ENCODE measurements around the gene TMUB2.

Gene TMUB2

GRCh38 chr17:44203731-44204440 is 17.1 kb downstream of the TMUB2 start:
- peak; percentile 63 for DNase-seq (ENCODE audit: low spot score)

- no peak for DNase-seq (ENCODE audit: low spot score)
Measured at GRCh38 chr17:44204441-44204882, 17.7 kb downstream of the TMUB2 start.

- DNase-seq (ENCODE audit: low spot score), result no peak
Measured at GRCh38 chr17:44205962-44206824, 19.4 kb downstream of the TMUB2 start.

GRCh38 chr17:44206825-44207155 is 20.0 kb downstream of the TMUB2 start:
- DNase-seq (ENCODE audit: low spot score), result no peak

GRCh38 chr17:44207319-44207718 is 20.5 kb downstream of the TMUB2 start:
- no peak for DNase-seq (ENCODE audit: low spot score)

- DNase-seq (ENCODE audit: low spot score), result no peak
Measured at GRCh38 chr17:44207743-44208142, 21.0 kb downstream of the TMUB2 start.

DNA sequence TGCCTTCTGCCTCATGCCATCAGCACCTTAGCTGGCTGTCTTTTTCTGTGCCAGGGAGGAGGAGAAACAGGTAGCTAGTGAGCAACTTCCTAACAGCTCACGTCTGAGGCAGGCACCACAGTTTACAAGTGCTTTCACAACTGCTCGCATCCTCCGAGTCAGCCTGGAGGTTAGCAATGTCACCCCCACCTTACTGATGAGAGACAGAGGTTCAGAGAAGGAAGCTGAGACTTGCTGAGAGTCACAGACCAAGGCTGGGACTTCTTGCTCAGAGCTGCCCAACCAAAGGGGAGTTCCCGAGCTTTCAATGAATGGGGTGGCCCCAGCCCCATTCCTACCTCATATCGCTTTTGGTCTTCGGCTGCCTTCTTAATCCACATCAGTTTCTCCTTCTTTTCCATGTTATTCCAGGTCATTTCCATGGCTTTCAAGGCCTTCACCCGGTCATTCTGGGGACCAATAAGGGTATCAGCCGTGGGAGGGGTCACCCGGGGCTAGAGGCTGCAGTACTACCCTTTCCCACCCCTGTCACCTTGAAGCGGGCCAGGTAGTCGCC is 23.1 kb downstream of the TMUB2 start:
- peak; percentile 42 for DNase-seq (ENCODE audit: low spot score)

GRCh38 chr17:44210342-44211192 is 23.8 kb downstream of the TMUB2 start:
- DNase-seq (ENCODE audit: low spot score), result peak; percentile 92

DNA sequence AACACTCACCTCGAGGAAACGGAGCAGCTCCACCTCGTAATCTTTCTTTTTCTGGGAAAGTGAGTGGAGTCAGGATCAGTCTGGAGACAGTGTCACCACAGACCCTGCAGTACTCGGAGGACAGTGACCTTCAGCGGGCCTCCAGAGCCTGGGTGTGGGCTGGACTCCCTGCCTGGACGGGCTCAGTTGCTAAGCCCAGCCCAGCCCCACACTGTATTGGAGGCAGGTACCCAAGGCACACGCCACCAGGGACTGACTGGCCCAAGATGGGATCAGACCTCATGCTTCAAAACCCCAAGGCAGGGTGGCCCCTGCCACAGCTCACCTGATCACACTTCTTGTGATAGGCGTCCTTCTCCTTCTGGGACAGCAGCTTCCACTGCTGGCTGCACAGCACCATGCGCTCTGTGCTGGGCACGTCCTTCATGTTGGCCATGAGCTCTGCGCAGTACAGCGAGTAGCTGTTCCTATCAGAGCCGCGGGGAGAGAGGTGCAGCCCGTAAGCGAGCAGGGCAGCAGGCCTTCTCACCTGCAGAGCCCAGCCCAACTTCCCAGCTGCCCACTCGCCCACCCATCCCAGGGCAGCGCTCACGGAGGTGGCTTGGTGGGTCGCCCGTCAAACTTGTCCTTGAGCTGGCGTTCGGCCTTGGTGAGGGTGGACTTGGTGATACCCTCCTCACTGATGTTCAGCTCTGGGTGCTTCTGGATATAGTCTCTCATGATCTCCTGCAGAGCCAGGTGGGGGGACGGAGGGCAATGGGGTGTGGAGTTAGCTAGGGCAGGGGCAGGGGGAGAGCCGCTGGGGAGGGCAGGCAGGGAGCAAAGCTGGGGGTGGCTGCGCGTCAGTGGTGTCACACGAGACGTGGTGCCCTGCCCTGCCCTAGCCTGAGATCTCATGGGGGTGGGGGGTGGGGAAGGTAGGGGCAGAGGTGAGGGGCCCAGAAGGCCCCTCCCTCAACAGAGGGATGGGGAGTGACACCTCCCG is 24.8 kb downstream of the TMUB2 start:
- no peak for DNase-seq (ENCODE audit: low spot score)

GRCh38 chr17:44212507-44213402 is 26.0 kb downstream of the TMUB2 start:
- no peak for DNase-seq (ENCODE audit: low spot score)

DNA sequence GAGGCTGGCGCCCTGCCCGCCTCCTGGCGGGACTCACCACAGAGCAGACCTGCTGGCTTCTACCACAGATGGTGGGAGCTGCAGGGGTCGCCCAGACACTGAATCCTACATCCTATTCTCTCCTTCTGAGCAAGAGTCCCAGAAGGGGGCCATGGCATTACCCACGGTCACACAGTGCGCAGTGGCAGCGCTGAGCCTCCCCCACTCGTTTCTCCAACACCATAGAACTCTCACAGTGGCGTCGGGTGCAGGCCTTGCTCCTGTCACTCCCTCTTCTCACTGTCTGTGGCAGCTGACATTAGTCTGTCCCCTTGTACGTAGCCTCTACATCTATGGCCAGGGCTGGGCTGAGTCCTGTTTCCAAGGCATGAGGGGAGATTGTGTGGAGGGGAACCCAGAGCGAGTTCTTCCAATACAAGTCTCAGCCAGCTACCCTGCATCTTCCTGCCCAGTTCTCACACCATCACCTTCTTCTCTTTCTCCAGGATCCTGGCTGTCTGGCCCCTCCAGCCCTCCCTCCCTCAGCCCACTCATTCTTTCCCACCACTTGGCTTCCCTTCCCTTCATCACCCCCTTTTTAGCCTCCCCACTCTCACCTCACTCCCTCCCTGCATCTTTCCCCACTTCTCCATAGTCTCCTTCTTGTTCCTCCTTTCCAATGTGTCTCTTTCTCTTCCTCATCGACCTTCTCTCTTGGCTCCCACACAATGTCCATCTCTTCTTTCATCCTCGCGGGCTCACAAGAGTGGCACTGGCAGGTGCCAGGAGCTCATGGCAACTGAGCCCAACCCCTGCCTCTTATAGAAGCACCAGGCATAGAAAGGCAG is 26.8 kb downstream of the TMUB2 start:
- DNase-seq (ENCODE audit: low spot score), result no peak

- no peak for DNase-seq (ENCODE audit: low spot score)
Measured at GRCh38 chr17:44214230-44214494, 27.4 kb downstream of the TMUB2 start.

GRCh38 chr17:44214896-44215295 is 28.1 kb downstream of the TMUB2 start:
- DNase-seq (ENCODE audit: low spot score), result no peak

DNA sequence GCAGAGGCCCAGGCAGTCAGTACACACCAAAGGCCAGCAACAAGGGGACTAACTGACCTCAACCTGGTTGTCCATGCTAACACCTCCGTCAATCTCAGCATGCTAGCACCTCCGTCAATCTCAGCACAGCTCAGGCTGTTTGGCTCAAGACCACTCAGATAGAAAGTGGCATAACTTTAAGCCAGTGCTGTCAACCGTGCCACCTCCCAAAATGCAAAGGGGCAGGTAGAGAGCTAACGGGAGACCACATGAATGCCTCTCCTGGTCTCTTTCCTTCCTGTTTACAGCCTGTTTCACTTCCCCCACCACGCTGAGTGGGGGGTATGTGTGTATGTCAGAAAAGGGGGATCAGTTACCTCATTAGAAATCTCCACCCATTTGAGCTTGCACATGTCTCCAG is 29.4 kb downstream of the TMUB2 start:
- peak; percentile 38 for DNase-seq (ENCODE audit: low spot score)

GRCh38 chr17:44216694-44217093 is 29.9 kb downstream of the TMUB2 start:
- no peak for DNase-seq (ENCODE audit: low spot score)

DNA sequence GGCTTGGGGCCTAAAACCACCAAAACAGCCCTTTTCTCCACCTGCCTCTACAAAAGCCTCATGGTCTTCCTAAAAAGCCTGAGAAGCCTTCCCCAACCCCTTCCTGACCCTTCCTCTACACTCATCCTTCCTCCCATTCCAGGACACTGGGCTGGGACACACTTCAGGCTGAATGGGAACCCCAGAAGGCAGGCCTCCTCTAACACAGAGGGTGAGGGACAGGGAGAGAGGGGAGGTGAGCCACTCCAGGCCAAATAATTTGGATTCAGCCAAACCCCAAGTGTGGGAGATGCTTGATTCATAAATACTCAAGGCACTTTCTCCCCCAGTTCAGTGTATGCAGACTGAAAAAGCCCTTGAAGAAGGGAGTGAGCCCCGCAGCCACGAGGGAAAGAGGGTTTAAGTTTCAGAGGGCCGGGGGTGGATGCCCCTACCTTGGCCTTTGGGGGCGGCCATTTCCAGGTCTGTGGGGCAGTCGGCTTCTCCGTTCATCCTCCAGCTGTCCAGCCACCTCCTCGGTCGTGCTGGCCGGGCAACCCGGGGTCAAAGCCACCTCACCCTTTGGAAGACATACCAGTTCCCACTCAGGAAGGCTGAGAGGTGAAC is 31.1 kb downstream of the TMUB2 start:
- DNase-seq (ENCODE audit: low spot score), result no peak

DNA sequence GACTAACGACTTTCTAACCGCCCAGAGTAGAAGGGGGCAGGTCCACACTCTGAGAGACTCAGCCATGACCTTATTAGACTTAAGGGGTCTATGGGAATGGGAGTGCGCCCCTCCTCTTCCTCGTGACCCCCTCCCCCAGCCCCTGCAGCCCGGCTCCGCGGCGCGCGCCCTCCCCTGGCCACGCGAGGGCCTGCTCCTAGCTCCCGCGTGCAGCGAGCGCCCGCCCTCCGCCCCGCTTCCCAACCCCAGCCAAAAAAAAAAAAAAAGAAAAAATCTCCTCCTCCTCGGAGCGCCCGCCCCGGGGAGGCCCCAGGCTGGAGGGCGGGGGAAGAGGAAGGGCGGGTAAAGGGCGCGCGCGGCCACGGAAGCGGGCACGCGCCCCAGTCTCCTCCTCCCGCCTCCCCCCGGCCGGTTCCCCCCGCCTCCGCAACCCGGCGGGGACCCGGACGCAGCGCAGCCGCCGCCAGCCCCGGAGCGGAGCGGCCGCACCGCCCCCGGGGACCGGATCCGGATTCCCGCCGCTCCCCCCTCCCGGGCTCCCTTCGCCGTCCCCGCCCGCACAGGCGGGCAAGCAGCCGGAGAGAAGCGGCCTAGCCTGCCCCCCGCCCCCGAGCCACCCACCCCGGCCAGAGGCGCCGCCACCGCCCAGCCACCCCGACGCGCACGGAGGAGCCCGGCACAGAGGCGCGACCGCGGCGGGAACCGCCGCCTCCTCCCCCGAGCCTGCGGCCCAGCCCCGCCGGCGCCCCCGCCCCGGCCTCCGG is 31.8 kb downstream of the TMUB2 start:
- DNase-seq (ENCODE audit: low spot score), result peak; percentile 89

DNA sequence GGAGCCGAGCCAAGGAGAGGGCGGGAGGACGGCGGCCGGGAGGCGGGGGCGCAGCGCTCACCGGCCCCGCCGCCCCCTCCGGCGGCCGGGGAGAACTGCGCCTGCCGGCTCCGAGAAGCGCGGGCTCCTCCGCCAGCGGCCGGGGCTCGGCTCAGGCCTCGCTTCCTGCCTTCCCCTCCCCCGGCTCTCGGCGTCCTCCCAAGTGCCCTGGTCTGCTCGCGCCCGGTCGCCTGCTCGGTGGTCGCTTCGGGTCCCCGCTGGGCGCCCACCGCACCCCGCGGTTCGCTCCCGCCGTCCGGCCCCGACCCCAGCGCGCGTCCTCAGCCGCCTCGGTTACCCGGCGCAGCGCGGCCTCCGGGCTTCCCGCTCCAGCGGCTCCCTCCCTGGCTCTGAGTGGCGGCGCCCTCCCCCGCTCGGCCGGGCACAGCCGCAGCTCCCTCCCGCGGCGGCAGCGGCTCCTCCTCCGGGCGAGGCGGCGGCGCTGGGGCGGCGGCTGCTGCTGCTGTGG is 32.4 kb downstream of the TMUB2 start:
- DNase-seq (ENCODE audit: low spot score), result peak; percentile 66
